ENCODE data around the gene FBXO24.

GRCh38 chr7:100609958-100610357 is 23.8 kb downstream of the FBXO24 start:
- TF ChIP-seq CTCF (IDR thresholded peaks at IDR 0.05; ENCODE audit: insufficient read depth, low read depth, low read length) (no peak), EZH2 (IDR thresholded peaks at IDR 0.05; ENCODE audit: insufficient read depth, low read length) (no peak)
